Hepatocyte (in vitro differentiated cells): Measurements from ENCODE around the gene EXOC7.
"Not testable (repeated sequence)": the region's sequence is repeated elsewhere in the genome, so short reads cannot be mapped to it uniquely, and the experiment has no call there.

Source experiments
- CTCF ChIP-seq: fragments of 200-600 bp; sonication (generic); IDR thresholded peaks from 2 replicates; pipeline ENCODE4 v1.5.1; 2016; ENCODE audit warnings: antibody characterized with exemption, mild to moderate bottlenecking; ENCODE audit not compliant: poor library complexity
- EZH2 ChIP-seq: fragments of 200-600 bp; sonication (generic); IDR thresholded peaks from 2 replicates; pipeline ENCODE4 v1.6.1; 2016; ENCODE audit warnings: antibody characterized with exemption, mild to moderate bottlenecking, borderline replicate concordance

GRCh38 chr17:76044475-76045007 lies 59.0 kb downstream of the EXOC7 start:
- not testable (repeated sequence) for TF ChIP-seq CTCF, EZH2
